Measurements from ENCODE around the gene AMT.

- TF ChIP-seq CTCF (conservative IDR thresholded peaks at IDR 0.05; ENCODE audit: low read length), result no peak
- no peak for TF ChIP-seq EZH2phosphoT487 (IDR thresholded peaks at IDR 0.05; ENCODE audit: borderline replicate concordance, low read depth, low read length)
Measured at GRCh38 chr3:49388289-49388820, 33.9 kb downstream of the AMT start.

Measured in OCI-LY7 (cell line).